Endothelial cell of umbilical vein (primary cell): ENCODE data around the gene DMD. TPM values are rescaled to one million over a fixed set of nuclear protein-coding genes. Genes with fewer than 3 reads are reported as not detected.

Experiments
- BruUV-seq: library from RNA; stranded (reverse); fragments of 400-500 nt; replicated peaks from 2 replicates; lab custom pipeline; 2021; lab: Mats Ljungman, UMichigan
- CTCF ChIA-PET: fragments of 300-600, 350-600 bp; sonication (Branson Sonifier 250); formaldehyde crosslinking; loops from one replicate; lab custom pipeline; 2021; ENCODE audit warnings: antibody characterized with exemption, inconsistent platforms; lab: Charles Lee
- POLR2A ChIA-PET: fragments of 300-600, 350-600 bp; sonication (Branson Sonifier 250); formaldehyde crosslinking; loops from one replicate; lab custom pipeline; 2021; ENCODE audit warnings: antibody characterized with exemption, inconsistent platforms; lab: Charles Lee
- DNase-seq: peaks from one replicate; pipeline ENCODE4 v3.0.0-alpha.2; 2011; ENCODE audit warnings: low read depth, low spot score
- FAIRE-seq: peaks from 2 replicates; lab custom pipeline; 2011; peaks lifted over from hg19 to GRCh38; lab: Jason Lieb, UNC
- H2AFZ ChIP-seq: 2 replicates; pipeline ENCODE4 v1.6.0; 2012; ENCODE audit warnings: low read depth, low read length, control low read depth, inconsistent platforms
- H3K27ac ChIP-seq: 2 replicates; pipeline ENCODE4 v1.5.1; 2011; ENCODE audit warnings: low read depth, mild to moderate bottlenecking, control low read depth, low read length, moderate library complexity; ENCODE audit not compliant: insufficient read depth
- H3K27me3 ChIP-seq, 2 experiments: 2 replicates each; pipeline versions ENCODE4 v1.6.0 to v1.6.1; 2011; ENCODE audit warnings: low read length in 2 of 2, mixed read lengths in 1 of 2; ENCODE audit not compliant: control insufficient read depth in 2 of 2, insufficient read depth in 2 of 2
- H3K36me3 ChIP-seq, 2 experiments: 2 replicates in 1 of 2; 3 replicates in 1 of 2; pipeline ENCODE4 v1.5.1; 2011; ENCODE audit warnings: low read length in 2 of 2, mild to moderate bottlenecking in 1 of 2, moderate library complexity in 1 of 2; ENCODE audit not compliant: control insufficient read depth in 2 of 2, insufficient read depth in 2 of 2; ENCODE audit errors: extremely low read depth in 1 of 2
- H3K4me1 ChIP-seq: 3 replicates; pipeline ENCODE4 v1.5.1; 2011; ENCODE audit warnings: mild to moderate bottlenecking, low read length; ENCODE audit not compliant: control insufficient read depth, insufficient read depth; ENCODE audit errors: extremely low read depth
- H3K4me2 ChIP-seq: 2 replicates; pipeline ENCODE4 v1.6.1; 2011; ENCODE audit warnings: low read length, control low read depth, mixed read lengths; ENCODE audit not compliant: insufficient read depth
- H3K4me3 ChIP-seq, 3 experiments: fragments of 200-600 bp in 1 of 3; sonication (generic), shearing (Covaris generic) in 1 of 3; replicated peaks in 1 of 3; 2 replicates each; pipeline ENCODE4 v1.5.1; 2011 to 2016; ENCODE audit warnings: control low read depth in 3 of 3, low read length in 3 of 3, mild to moderate bottlenecking in 2 of 3, inconsistent platforms in 1 of 3, low read depth in 1 of 3, moderate library complexity in 1 of 3; ENCODE audit not compliant: insufficient read depth in 1 of 3
- H3K79me2 ChIP-seq: 2 replicates; pipeline ENCODE4 v1.6.0; 2012; ENCODE audit warnings: low read length, inconsistent platforms; ENCODE audit not compliant: control insufficient read depth, insufficient read depth
- H3K9ac ChIP-seq: replicated peaks from 2 replicates; pipeline ENCODE3; 2011; ENCODE audit warnings: low read length, control low read depth; ENCODE audit not compliant: insufficient read depth; ENCODE audit errors: extremely low read depth
- H3K9me1 ChIP-seq: replicated peaks from 3 replicates; pipeline ENCODE4 v1.6.0; 2011; ENCODE audit warnings: mild to moderate bottlenecking, low read length; ENCODE audit not compliant: control insufficient read depth, insufficient read depth; ENCODE audit errors: extremely low read depth
- H3K9me3 ChIP-seq: replicated peaks from 2 replicates; pipeline ENCODE4 v1.5.1; 2012; ENCODE audit warnings: low read length, inconsistent platforms; ENCODE audit not compliant: control insufficient read depth, insufficient read depth
- H4K20me1 ChIP-seq: replicated peaks from 2 replicates; pipeline ENCODE3; 2011; ENCODE audit warnings: mild to moderate bottlenecking, low read length; ENCODE audit not compliant: control insufficient read depth, insufficient read depth; ENCODE audit errors: extremely low read depth
- EZH2 ChIP-seq: IDR thresholded peaks from 2 replicates; pipeline ENCODE4 v1.6.1; 2012; ENCODE audit warnings: borderline replicate concordance, low read depth, mild to moderate bottlenecking, moderate library complexity, low read length, inconsistent platforms; ENCODE audit not compliant: severe bottlenecking
- FOS ChIP-seq: IDR thresholded peaks from 2 replicates; pipeline ENCODE4 v1.6.1; 2011; ENCODE audit warnings: mild to moderate bottlenecking, low read length, moderate library complexity, borderline replicate concordance; ENCODE audit not compliant: insufficient read depth
- GATA2 ChIP-seq: IDR thresholded peaks from 2 replicates; pipeline ENCODE4 v1.7.0; 2011; ENCODE audit warnings: low read depth, mild to moderate bottlenecking, moderate library complexity, mixed read lengths, low read length; ENCODE audit not compliant: insufficient read length, insufficient read depth
- JUN ChIP-seq: IDR thresholded peaks from 2 replicates; pipeline ENCODE4 v1.6.1; 2011; ENCODE audit warnings: borderline replicate concordance, low read depth; ENCODE audit not compliant: insufficient read length, insufficient read depth
- MYC ChIP-seq: IDR thresholded peaks from one replicate; pipeline ENCODE4 v1.6.1; 2011; ENCODE audit warnings: mild to moderate bottlenecking, low read depth, low read length
- POLR2A ChIP-seq: IDR thresholded peaks from 2 replicates; pipeline ENCODE4 v1.6.1; 2012; ENCODE audit warnings: low read depth, mild to moderate bottlenecking, control low read depth, low read length
- POLR2AphosphoS5 ChIP-seq: IDR thresholded peaks from 2 replicates; pipeline ENCODE4 v1.6.1; 2012; ENCODE audit warnings: low read depth, mild to moderate bottlenecking, control low read depth, low read length, moderate library complexity; ENCODE audit not compliant: insufficient read depth
- dilution Hi-C: fragments of 300-500 bp; cut with MboI; formaldehyde crosslinking; loops from one replicate; pipeline ENCODE4 v1.15.0; 2019; ENCODE audit warnings: low sequenced_read_pairs; ENCODE audit not compliant: extremely low pct_ligation_motif_present
- intact Hi-C: fragments of 100-400 bp; cut with micrococcal nuclease; formaldehyde crosslinking; loops from one replicate; pipeline ENCODE4 v1.10.0; 2022
- polyA plus RNA-seq, 4 experiments: library from polyadenylated mRNA; depleted of rRNA in 3 of 4; stranded (reverse) in 3 of 4; unstranded in 1 of 4; fragments of >200 nt; gene quantifications; 2 replicates each; pipeline versions ENCODE4 v1.2.1 to v1.2.3, GENCODE V29; 2011 to 2012; ENCODE audit warnings: missing spikeins in 1 of 4
- total RNA-seq: library from RNA; stranded (reverse); gene quantifications from 2 replicates; pipeline ENCODE4 v1.2.3, GENCODE V29; 2021
- TF ChIP-seq, protein P1 (sequence below): IDR thresholded peaks from 2 replicates; pipeline ENCODE4 v1.6.1; 2011; ENCODE audit not compliant: insufficient read depth, insufficient read length
- TF ChIP-seq, protein P2 (sequence below), 2 donors: IDR thresholded peaks; 1 replicate in 1 of 2; 2 replicates in 1 of 2; pipeline ENCODE4 v1.5.1; 2011; ENCODE audit warnings: low read length in 2 of 2, mild to moderate bottlenecking in 2 of 2, moderate library complexity in 2 of 2, control low read depth in 1 of 2, inconsistent platforms in 1 of 2, low read depth in 1 of 2; ENCODE audit not compliant: insufficient read depth in 1 of 2; ENCODE audit errors: extremely low read depth in 1 of 2

DMD gene
- total and polyA plus RNA-seq, 2 donors (not counting 3 experiments of a cell fraction or from before 2014, with no cell fraction given), result 7.3 to 9.0 TPM

DNA sequence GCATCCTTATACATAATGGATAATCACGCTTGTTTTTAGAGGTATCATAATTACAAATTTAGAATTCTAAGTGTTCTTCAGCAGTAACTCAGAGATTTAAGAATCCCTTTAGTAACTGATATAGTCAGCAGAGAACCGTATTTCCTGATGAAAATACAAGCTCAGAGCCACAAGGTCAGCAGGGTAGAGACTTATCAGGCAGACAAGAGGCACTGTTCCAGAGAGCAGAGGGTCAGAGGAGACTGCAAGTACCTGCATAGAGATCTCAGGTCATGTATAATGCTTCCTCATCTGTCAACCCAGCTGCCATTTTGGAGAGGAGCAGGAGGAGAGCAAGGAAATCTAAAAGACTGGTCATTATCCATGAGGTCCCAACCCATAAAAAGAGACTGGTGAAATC lies 1352.4 kb downstream of the DMD start:
- H4K20me1 ChIP-seq, result no peaks in the 10 kb centered on the region
- no peak overlapping the region for H2AFZ ChIP-seq
- no peaks in the 10 kb centered on the region for H3K27me3 ChIP-seq
- POLR2A ChIA-PET, result no interaction called here
- DNase-seq, result no peak
- no peaks in the 10 kb centered on the region for H3K36me3 ChIP-seq
- CTCF ChIA-PET, result no interaction called here
- no peak overlapping the region for H3K4me2 ChIP-seq
- dilution Hi-C loops, result no loop called here
- BruUV-seq, result no TSS peak
- H3K9ac ChIP-seq, result no peak overlapping the region
- no peak overlapping the region for H3K27ac ChIP-seq
- TF ChIP-seq JUN (no peak), MYC (no peak), GATA2 (no peak), POLR2A (no peak), EZH2 (no peak), FOS (no peak), POLR2AphosphoS5 (no peak)
- TF ChIP-seq, protein P1, sequence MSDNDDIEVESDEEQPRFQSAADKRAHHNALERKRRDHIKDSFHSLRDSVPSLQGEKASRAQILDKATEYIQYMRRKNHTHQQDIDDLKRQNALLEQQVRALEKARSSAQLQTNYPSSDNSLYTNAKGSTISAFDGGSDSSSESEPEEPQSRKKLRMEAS, result no peak
- TF ChIP-seq, protein P2, sequence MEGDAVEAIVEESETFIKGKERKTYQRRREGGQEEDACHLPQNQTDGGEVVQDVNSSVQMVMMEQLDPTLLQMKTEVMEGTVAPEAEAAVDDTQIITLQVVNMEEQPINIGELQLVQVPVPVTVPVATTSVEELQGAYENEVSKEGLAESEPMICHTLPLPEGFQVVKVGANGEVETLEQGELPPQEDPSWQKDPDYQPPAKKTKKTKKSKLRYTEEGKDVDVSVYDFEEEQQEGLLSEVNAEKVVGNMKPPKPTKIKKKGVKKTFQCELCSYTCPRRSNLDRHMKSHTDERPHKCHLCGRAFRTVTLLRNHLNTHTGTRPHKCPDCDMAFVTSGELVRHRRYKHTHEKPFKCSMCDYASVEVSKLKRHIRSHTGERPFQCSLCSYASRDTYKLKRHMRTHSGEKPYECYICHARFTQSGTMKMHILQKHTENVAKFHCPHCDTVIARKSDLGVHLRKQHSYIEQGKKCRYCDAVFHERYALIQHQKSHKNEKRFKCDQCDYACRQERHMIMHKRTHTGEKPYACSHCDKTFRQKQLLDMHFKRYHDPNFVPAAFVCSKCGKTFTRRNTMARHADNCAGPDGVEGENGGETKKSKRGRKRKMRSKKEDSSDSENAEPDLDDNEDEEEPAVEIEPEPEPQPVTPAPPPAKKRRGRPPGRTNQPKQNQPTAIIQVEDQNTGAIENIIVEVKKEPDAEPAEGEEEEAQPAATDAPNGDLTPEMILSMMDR (IDR thresholded peaks at IDR 0.05; ENCODE audit: extremely low read depth in 1 of 2, insufficient read depth in 1 of 2, low read depth in 1 of 2, low read length in 2 of 2), result no peak
- no peak for FAIRE-seq
- no peaks in the 10 kb centered on the region for H3K9me1 ChIP-seq
- H3K9me3 ChIP-seq, result no peaks in the 10 kb centered on the region
- no peak overlapping the region for H3K4me3 ChIP-seq
- no peaks in the 10 kb centered on the region for H3K79me2 ChIP-seq
- H3K4me1 ChIP-seq, result no peaks in the 10 kb centered on the region
- intact Hi-C loops, result no loop called here
